ENCODE results near the gene SPPL2A.

DNA sequence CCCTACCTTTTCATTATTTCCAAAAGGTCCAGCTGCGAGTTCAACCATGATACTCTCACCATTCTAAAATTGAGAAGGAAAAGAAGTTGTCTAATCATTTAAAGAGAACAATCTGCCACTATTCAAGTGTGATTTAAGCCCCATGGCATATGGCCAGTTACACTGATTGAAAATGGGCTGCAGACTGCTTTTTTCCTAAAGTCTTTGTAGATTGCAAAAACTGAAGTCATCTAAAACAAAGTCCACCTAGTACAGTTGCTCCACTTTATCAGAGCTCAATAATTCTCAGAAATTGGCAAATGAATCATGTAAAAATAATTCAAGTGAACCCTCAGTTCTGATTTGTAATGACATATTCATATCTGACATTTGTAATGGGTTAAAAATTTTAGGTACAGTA lies 39.2 kb downstream of the SPPL2A start:
- no peak for TF ChIP-seq CTCF (conservative IDR thresholded peaks at IDR 0.05; ENCODE audit: low read length)
- TF ChIP-seq EZH2phosphoT487 (IDR thresholded peaks at IDR 0.05; ENCODE audit: borderline replicate concordance), result no peak
